ENCODE measurements around the gene SPATA21.
"Not testable (repeated sequence)": the region's sequence is repeated elsewhere in the genome, so short reads cannot be mapped to it uniquely, and the experiment has no call there.

The SPATA21 gene, protein sequence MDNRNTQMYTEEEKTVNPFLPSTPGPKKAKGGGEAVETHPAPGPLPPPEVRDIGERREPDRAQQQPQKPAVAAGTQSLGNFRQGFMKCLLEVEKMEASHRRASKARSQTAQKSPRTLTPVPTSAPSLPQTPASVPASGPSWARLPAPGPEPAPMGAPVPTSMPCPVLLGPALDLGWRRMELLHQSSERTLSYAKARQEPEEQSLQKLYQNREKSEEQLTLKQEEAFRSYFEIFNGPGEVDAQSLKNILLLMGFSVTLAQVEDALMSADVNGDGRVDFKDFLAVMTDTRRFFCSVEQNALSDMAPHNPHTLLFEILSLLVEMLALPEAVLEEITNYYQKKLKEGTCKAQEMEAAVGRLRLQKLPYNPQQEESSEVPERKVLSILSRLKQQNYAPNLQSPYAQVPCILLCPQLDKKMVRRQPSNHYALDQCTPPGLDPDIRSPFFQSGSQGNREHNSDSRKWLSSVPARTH

DNA sequence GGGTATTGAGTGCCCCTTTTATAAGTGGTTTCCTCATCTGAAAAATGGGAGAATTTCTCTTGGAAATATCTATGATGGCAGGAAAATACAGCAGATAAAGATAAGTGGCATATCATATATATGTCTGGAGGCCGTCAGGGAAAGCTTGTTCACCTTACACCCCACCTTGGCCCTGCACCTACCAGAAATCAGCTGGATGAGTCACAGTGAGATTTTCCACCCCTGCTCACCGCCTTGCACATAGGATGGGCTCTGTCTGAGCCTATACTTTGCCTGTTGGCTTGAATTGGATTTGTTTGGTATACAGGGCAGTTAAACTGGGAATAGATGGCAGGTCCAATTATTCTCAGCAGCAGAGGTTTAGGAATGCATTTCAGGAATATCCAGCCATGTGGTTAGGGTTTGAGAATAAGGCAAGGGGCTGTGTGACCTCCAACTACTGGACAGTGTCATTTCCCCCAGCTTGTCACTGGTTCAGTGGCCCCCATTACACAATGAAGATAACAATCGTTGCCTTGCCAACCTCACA, at the start of gene SPATA21:
TSS of gene SPATA21 (minus strand) at position 479 of the 529 bp plus-strand sequence. CDS start 6,053 bp downstream, outside the sequence.
- DNase-seq (ENCODE audit: low read depth) = no peak

GRCh38 chr1:16487011-16487410, 49.8 kb upstream of the SPATA21 start:
- DNase-seq (ENCODE audit: low read depth) = not testable (repeated sequence)

DNA sequence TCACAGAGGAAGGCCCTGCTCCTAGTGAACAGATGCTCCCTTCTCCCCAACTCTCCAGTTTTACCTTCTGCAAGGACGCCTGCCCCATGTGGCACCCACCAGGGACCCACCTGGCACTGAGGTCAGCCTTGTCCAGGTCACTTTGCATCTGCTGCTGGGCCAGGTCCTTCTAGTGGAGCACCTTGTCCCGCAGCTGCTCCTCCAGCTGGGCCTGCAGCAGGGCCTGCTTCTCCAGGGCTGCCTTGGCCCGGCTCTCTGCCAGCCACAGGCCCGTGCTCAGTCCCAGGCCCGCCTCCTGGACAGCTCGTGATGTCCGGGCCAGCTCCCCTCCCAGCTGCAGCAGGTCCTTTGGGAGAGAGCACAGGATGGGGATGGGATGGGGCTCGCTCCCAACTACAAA, 49.1 kb upstream of the SPATA21 start:
- not testable (repeated sequence) for DNase-seq (ENCODE audit: low read depth)

DNA sequence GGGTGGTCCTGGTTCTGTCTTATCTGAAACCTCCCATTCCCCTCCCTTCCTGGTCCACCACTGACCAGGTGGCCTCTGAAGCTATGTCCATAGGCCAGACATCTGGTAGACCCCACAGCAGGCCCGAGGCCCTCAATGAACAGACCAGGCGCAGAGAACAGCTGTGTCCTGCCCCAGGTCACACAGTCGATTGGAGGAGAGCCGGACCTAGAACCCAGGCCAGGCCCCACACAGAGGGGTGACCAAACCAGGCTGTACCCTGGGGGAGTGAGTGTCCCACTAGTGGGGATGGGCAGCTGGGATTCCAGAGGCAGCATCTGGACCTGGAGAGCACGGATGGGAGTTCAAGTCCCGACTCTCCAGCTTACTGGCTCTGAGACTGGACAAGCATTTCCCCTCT, 47.7 kb upstream of the SPATA21 start:
- no peak for DNase-seq (ENCODE audit: low read depth)

- no peak for DNase-seq (ENCODE audit: low read depth)
Observed at GRCh38 chr1:16484501-16484835, 47.2 kb upstream of the SPATA21 start.

- not testable (repeated sequence) for DNase-seq (ENCODE audit: low read depth)
Observed at GRCh38 chr1:16483639-16484500, 46.6 kb upstream of the SPATA21 start.

DNA sequence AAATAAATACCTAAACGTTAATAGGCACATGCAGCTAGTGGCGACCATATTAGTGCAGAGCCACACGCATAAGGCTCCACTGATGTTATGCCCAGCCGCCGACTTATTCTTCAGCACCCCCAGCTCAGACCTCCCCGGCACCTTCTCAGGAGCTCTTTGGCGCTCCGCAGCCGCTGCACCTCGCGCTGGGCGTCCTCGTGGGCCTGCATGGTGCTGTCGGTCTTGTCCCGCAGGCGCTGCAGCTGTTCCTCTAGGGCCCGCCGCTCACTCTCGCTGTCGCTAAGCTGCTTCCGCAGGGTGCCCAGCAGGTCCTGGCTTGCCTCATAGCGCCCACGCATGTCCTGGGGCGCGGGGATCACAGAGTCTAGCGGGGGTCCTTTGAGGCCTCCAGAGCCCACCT, 45.9 kb upstream of the SPATA21 start:
- not testable (repeated sequence) for DNase-seq (ENCODE audit: low read depth)

DNA sequence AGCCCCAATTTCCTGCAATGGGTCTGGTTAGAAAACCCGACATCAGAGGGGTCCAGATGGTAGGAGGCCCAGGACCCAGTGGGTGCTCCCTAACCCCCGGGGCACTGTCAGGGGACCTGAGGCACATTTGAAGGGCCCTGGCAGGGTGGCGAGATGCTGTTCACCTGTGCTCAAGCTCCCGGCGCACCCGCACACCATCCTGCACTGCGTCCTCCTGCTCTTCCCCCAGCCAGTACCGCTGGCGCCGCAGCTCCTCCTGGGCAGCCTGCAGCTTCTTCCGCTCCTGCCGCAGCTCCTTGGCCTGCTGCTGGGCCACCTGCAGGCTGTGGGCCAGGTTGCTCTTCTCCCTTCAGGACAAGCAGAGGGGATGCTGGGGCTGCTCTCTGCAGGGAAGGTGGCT, 40.9 kb upstream of the SPATA21 start:
- DNase-seq (ENCODE audit: low read depth) = no peak

GRCh38 chr1:16475771-16476770, 38.8 kb upstream of the SPATA21 start:
- not testable (repeated sequence) for DNase-seq (ENCODE audit: low read depth)

GRCh38 chr1:16474891-16475290, 37.7 kb upstream of the SPATA21 start:
- DNase-seq (ENCODE audit: low read depth) = not testable (repeated sequence)

DNA sequence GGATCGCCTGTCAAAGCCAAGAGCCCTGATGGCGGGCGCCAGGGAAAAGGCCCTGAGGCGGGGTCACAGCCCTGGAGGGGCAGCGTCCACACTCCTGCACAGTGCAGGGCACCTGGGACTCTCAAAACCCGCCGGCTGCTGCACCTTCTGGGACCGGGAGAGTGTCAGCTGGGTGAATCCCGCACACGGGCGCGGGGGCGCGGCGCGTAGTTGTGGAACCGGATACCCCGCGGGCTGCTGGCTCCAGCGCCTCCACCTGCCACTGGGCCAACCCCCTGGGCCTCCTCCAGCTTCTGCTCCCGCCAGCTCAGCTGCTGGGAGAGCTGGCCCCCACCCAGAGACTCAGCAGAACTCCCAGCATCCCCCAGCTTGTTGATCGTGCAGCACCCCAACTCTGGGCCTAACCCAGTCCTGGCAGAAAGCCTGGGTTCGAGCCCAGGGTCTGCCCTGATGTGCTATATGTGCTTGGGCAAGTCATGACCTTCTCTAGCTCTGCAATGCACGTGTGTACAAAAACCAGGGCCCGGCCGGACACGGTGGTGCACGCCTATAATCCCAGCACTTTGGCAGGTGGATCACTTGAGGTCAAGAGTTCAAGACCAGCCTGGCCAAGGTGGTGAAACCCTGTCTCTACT, 37.1 kb upstream of the SPATA21 start:
- DNase-seq (ENCODE audit: low read depth) = no peak

DNA sequence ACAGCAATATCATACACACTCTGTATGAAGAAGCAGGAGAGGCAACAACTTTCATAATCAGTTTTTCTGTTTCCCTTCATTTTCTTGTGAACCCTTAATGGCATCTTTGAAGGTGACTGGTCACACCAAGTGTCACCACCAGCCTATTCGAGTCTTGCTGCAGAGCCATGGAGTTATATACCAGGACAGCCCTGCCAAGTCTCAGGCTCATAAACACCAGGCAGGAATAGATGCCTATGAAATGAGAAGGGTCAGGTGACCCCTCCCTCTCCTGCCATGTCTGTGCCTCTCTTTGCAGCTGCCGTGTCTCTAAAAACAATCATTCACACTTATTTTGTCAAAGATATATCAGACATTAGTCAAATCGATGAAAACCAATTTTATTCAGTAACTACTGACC, 31.3 kb upstream of the SPATA21 start:
- DNase-seq (ENCODE audit: low read depth) = no peak

- no peak for DNase-seq (ENCODE audit: low read depth)
Observed at GRCh38 chr1:16464917-16465625, 27.8 kb upstream of the SPATA21 start.

DNA sequence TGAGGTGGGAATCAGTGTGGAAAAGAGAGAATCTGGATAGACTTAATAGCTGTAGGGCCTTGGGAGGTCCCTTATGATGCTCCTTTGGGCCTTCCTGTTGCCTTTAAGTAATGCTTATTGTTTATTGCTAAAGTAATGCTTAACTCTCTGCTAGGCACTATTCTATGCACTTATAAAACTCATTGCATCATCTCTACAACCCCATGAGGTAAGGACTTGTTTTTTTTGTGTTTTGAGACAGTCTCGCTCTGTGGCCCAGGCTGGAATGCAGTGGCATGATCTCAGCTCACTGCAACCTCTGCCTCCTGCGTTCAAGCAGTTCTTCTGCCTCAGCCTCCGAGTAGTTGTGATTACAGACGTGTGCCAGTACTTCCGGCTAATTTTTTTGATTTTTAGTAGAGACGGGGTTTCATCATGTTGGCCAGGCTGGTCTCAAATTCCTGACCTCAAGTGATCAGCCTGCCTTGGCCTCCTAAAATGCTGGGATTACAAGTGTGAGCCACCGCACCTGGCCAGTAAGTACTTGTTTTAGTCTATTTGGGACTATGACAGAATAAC, 25.6 kb upstream of the SPATA21 start:
- no peak for DNase-seq (ENCODE audit: low read depth)

DNA sequence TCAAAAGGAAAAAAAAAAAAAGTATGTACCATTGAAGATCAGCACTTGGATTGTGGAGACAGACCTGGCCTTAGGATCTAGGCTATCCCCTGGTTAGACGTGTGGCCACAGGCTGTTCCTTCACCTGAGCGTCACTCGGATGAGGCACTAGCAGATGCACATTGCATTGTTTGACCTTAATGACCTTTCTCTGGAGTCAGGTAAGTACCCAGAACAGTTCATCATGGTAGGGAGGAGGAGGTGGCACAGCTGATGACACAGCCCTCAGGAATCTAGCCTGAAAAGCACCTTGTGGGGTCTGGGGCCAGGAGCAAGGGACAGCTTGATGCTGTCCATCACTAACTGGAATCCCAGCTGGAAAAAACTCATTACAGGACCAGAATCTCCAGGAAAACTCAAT, 24.5 kb upstream of the SPATA21 start:
- no peak for DNase-seq (ENCODE audit: low read depth)

DNA sequence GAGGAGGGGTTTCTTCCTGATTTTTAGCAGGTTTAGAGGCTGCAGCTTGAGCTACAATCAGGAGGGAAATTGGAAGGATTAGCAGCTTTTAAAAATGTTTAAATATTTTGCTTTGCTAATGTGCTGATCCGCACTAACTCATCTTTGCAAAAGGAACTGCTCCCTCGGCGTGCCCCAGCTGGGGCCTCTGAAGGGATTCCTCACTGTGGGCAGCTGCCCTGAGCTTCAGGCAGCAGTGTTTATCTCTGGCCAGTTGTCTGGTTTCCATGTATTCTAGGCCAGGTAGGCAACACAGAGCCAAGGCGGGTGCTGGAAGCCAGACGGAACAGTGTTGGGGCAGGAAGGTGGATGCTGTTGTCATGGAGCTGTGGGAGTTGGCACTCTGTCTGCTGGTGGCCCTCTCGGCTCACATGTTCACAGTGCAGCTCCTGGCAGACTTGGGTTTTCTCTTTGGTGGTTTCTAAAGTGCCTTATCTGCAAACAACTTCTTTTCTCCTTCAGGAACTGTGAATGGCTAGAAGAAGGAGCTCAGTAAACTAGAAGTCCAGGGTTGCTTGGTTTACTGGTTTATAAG, 22.2 kb upstream of the SPATA21 start:
- no peak for DNase-seq (ENCODE audit: low read depth)

GRCh38 chr1:16458831-16459230, 21.6 kb upstream of the SPATA21 start:
- no peak for DNase-seq (ENCODE audit: low read depth)

DNA sequence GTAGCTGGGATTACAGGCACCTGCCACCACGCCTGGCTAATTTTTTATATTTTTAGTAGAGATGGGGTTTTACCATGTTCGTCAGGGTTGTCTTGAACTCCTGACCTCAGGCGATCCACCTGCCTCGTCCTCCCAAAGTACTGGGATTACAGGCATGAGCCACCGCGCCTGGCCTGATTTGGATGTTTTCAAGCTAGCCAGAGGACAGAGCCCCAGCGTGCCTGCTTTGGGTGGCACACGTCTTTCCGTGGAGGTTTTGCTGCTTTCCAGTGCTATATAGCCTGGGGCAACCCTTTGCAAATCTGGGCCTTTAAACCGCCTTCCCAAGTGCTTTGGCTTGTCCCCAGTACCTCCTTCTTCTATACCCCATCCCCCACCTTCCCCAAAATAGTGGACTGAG, 18.9 kb upstream of the SPATA21 start:
- not testable (repeated sequence) for DNase-seq (ENCODE audit: low read depth)

GRCh38 chr1:16454909-16455308, 17.7 kb upstream of the SPATA21 start:
- DNase-seq (ENCODE audit: low read depth) = not testable (repeated sequence)

Data from stimulated activated CD8-positive, alpha-beta memory T cell treated with anti-CD3 and anti-CD28 coated beads, Interleukin-12 subunit alpha, Interleukin-12 subunit beta, amount 100 ng/mL, for 1 hour (primary cell).